Activated CD4-positive, alpha-beta T cell treated with anti-CD3 and anti-CD28 coated beads, Interleukin-2, Interleukin-6, amounts not matched to agents 100 ng/mL and 50 ng/mL, durations not matched to agents 16 hours and 8 hours (primary cell): ENCODE results near the gene SBF2.

ENCODE experiments used
- DNase-seq: peaks from one replicate; pipeline ENCODE4 v3.0.0-alpha.2; 2020

The SBF2 gene

GRCh38 chr11:9735236-9735635 is 558.8 kb downstream of the SBF2 start:
- DNase-seq = no peak

- no peak for DNase-seq
Observed at GRCh38 chr11:9733212-9733611, 560.8 kb downstream of the SBF2 start.

GRCh38 chr11:9732453-9732852 is 561.6 kb downstream of the SBF2 start:
- no peak for DNase-seq

GRCh38 chr11:9731256-9731655 is 562.8 kb downstream of the SBF2 start:
- no peak for DNase-seq
